Activated gamma-delta T cell (primary cell): Measurements from ENCODE around the gene CRIM1.

ENCODE experiments used
- DNase-seq: peaks from one replicate; lab custom pipeline; 2025; lab: John Stamatoyannopoulos, UW

Gene CRIM1

DNA sequence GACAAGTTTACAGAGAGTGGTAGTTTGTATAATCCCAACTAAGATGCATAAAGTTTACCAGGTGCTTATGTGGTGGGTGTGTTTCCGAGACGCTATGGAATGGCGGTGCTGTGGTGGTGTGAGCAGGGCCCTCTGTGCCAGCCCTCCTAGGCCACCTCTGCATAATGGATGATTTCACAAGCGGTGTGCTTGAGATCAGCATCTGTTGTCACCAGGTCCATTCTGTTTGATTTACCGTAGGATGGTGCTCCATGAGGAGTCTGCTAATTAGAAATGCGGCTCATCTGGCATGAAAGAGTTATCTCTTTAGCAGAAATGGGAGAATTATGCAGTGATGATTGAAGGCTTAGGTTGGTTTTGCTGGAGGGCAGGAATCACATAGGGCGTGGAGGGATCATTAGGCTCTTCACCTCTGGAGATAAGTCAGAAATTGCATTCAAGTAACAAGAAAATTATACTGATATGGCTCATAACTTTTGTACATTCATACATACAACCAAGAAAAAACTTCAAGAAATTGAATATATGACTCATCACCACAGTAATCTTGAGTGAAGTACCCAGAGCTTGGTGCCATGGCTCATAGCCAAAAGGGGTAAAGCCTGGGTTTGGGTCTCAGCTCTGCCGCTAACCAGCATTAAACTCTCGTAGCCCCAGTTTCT, 41.4 kb downstream of the CRIM1 start:
- DNase-seq = no peak

DNA sequence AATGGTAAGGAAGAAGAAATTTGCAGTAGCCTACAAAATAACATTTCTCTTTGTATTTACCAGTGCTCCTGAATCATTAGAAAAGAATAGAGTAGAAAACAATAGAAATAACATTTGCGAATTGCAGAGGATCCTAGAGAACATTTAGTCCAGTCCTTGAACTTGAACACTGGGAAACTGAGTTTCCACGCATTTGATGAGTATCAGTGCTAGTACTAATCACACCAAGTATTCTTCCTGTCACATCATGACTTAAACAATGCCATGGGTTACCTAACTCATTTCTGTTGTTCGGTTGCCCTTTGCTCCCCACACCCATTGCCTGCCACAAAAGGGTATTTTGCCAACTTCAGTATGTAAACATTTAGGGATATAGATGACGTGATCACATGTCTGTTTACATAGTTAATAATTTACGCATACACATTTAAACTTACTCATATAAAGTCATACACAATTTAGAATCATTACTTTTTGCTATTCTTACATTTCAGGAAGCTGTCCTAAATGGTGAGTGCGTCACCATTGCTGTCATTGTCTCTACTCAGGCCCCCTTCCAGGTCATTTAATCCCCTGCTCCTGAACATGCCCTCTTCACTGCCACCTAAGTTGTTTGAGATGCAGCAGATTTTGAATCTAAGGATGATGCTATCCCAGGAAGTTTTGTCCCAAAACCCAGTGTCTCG, 42.3 kb downstream of the CRIM1 start:
- DNase-seq = no peak

GRCh38 chr2:36399050-36399449, 43.5 kb downstream of the CRIM1 start:
- no peak for DNase-seq

- no peak for DNase-seq
Measured at GRCh38 chr2:36403675-36404230, 48.2 kb downstream of the CRIM1 start.

GRCh38 chr2:36404318-36404717, 48.7 kb downstream of the CRIM1 start:
- DNase-seq = no peak

GRCh38 chr2:36404754-36405153, 49.2 kb downstream of the CRIM1 start:
- DNase-seq = no peak

DNA sequence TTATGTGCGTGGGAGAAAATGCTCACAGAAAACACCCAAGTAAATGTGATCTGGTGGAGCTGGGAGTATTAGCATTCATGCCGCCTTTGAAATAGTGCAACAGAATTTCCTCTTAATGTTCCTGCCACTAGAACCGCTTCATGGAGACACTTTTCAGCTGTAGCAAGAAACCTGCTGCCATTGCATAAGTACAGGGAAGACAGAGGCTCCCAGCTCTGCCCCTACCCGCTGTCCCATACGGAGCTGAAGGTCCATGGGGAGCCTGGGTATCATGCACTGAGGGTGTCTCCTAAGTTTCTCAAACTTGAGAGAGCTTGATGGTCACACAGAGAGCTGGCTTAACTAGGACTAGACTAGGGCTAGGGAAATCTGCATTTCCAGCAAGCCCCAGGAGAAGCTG, 49.6 kb downstream of the CRIM1 start:
- no peak for DNase-seq

GRCh38 chr2:36406296-36406695, 50.7 kb downstream of the CRIM1 start:
- no peak for DNase-seq

GRCh38 chr2:36407413-36407812, 51.8 kb downstream of the CRIM1 start:
- DNase-seq = no peak

GRCh38 chr2:36408198-36408703, 52.7 kb downstream of the CRIM1 start:
- no peak for DNase-seq

DNA sequence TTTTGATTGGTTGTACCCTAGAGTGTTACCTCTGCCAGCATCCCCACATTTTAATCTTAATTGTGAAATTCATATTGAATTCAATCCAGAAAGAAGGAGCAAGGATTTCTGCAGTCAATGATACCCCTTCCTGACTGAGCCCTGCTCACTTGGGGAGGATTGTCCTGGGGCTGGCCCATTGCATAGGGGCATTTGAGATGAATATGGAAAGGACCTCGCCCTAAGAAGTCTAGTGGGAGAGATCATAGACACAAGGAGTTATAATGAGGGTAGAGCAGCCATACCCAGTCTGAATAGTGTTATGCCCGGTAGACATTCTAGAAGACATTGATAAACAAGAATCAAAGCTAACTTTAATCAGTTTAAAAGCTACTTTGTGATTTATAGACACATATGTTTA, 53.8 kb downstream of the CRIM1 start:
- no peak for DNase-seq

DNA sequence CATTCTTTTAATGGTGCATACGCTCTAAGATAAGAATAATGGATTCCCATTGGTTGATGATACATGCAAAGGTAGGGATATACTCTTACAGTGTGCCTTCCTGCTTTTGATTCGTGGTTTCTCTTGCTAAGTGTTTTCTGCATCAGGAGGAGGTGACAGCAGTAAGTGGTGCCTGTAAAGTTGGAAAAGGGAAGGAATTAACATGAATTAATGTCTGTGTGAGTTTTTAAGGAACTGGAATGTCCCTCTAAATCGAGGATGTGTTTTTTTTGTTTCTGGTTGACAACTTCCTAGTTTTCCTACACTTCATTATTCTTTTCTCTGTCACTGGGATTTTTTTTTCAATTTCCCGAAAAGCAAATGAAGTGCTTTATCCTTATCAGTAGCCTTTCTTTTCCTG, 54.4 kb downstream of the CRIM1 start:
- DNase-seq = no peak

DNA sequence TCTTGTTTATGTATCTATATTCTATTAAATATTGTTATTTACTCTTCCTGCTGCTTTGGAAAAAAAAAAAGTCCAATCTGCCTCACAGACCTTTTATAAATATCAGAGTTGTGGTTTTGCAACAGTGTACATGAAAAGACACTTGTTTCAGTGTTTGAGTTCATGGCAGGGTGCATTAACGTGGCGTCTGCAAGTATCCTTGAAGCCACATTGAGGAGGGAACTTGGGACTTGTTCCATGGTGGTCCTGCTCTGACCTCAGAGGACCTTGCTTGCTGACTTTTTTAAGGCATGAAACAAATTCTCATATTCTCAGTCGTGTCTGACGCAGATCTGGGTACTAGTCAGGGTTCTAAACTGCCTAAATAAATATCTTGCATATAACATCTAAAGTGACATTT, 55.1 kb downstream of the CRIM1 start:
- no peak for DNase-seq

- DNase-seq = no peak
Measured at GRCh38 chr2:36411962-36412444, 56.4 kb downstream of the CRIM1 start.

GRCh38 chr2:36413218-36413617, 57.6 kb downstream of the CRIM1 start:
- DNase-seq = no peak

GRCh38 chr2:36414307-36414706, 58.7 kb downstream of the CRIM1 start:
- DNase-seq = no peak

- DNase-seq = no peak
Measured at GRCh38 chr2:36415381-36416022, 59.9 kb downstream of the CRIM1 start.

DNA sequence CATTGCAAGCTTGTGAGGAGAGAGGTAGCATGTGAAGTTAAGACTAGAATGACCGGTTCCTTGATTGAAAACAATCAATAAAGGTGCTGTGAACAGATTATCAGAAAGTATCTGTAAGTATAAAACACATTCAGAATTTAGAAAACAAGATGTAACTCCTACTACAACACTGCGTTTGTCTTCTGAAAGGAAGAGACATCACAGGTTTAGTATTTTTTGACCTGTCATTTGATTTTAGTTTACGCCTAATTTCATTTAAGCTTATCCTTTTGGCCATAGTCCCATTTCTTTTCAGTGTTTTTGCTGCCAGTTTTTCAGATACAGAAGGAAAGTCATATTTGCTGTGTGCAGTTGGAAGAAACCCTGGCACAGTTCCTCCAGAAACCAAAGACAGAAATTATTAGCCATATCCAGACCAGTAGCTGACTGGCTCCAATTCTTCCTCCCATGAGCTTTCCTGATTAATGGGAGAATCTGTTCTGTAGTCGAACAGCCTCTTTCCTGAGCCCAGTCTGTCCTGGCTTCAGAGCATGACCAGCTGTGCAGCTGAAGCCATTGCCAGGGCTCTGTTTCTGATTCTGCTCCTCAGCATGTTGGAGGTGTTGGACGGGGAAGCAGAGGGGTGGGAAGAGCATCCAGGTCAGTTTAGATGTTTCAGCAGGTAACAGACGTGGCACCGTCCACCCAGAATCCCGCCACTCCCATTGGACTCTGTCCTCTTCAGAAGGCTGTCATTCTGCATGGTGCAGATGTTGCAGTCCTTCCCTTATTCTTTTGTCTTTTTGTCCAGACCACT, 61.0 kb downstream of the CRIM1 start:
- DNase-seq = no peak

DNA sequence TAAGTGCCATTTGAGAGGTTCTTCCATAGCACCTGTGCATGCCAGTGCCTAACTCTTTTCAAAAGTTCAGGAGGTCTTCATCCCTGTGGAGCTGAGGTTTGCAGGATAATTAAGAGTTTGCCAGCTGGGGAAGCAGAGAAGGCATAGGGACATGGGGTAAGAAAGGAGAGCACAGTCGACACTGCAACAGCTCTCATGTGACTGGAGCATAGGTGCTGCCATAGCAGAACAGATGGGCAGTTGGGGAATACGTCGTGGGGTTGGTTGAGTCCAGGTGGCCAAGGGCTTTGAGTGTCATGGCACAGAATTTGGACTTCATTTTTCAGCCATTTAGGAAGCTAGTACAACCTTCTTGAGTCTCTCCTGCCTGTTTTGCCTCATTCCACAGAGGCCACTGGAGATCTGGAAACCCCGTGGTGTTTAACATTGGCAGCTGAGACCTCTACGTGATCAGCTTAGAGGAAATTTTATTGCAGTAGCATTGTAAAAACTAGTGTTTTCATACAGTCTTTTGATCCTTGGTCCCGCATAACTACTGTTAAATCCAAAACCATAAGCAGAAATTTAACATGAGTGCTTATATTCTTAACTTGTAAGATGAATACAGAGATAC, 65.1 kb downstream of the CRIM1 start:
- DNase-seq = no peak

GRCh38 chr2:36421379-36421778, 65.8 kb downstream of the CRIM1 start:
- DNase-seq = no peak

GRCh38 chr2:36423172-36423571, 67.6 kb downstream of the CRIM1 start:
- no peak for DNase-seq
